ENCODE results near the gene GFER. TPM values are rescaled to one million over a fixed set of nuclear protein-coding genes. Genes with fewer than 3 reads are reported as not detected.
A peak's percentile ranks its signal among the peaks of the same experiment; 100 is the strongest.

Gene GFER
- total and polyA plus RNA-seq, 9 of the 15 experiments (the other 6 are each of a cell fraction or from before 2014, with no cell fraction given) = 4.3 to 53.7 (median 19.8) TPM

DNA sequence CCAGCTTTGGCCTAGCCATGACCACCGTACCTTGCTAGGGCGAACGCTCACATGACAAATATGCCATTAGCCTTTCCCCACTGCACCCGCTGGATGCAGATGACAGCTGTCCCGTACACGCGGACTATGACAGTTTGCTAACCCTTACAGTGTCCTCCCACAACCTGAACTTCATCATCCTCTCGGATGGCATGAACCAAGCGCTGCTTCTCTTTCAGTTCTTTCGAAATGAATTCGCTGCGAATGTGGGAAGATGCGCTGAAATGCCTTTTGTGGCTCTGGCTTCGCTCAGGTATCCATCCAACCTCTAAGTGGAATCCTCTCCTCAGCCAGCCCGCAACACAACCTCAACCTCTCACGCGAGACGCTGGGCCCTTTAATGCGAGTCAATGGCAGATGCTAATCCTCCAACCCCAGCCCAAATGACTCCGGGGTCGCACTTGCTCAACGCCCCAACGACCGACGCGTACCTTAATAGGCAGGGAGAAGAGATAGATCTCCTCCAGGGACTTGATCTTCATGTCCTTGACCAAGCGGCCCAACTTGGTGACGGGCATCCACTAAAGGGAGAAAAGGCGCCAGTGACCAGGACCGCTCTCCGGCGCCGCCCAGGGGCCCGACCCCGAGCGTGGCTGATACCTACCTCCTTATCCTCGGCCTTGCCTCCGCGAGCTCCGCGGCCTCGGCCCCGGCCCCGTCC is 20.0 kb upstream of the GFER start (continued):
- TF ChIP-seq CXXC5 (CRISPR knock-in tag; IDR thresholded peaks at IDR 0.05) (no peak), TEAD1 (CRISPR knock-in tag; IDR thresholded peaks at IDR 0.05) (0 out of 4 replicates have a peak, but pooled peaks of 1 of the 2 experiments have one; percentile 12), KAT7 (CRISPR knock-in tag; IDR thresholded peaks at IDR 0.05; ENCODE audit: borderline replicate concordance) (peak; percentile 82; the same call in 1 of the 2 replicates), SIRT6 (IDR thresholded peaks at IDR 0.05; ENCODE audit: low read depth, low read length) (peak; percentile 20), HDGF (IDR thresholded peaks at IDR 0.05) (0 out of 2 replicates have a peak, but pooled peaks have one; percentile 21), DMBX1 (CRISPR knock-in tag; IDR thresholded peaks at IDR 0.05; ENCODE audit: borderline replicate concordance) (0 out of 2 replicates have a peak, but pooled peaks have one; percentile 48), TAF15 (IDR thresholded peaks at IDR 0.05; ENCODE audit: low read depth, low read length) (peak; percentile 85; the same call in 1 of the 2 replicates), ZC3H11A (IDR thresholded peaks at IDR 0.05; ENCODE audit: low read depth, low read length) (no peak), FOXM1 (IDR thresholded peaks at IDR 0.05; ENCODE audit: low read depth) (no peak), FOXM1 (CRISPR knock-in tag; IDR thresholded peaks at IDR 0.05; ENCODE audit: low read depth) (peak; percentile 67; the same call in 1 of the 2 replicates)
- TF ChIP-seq, protein P1, sequence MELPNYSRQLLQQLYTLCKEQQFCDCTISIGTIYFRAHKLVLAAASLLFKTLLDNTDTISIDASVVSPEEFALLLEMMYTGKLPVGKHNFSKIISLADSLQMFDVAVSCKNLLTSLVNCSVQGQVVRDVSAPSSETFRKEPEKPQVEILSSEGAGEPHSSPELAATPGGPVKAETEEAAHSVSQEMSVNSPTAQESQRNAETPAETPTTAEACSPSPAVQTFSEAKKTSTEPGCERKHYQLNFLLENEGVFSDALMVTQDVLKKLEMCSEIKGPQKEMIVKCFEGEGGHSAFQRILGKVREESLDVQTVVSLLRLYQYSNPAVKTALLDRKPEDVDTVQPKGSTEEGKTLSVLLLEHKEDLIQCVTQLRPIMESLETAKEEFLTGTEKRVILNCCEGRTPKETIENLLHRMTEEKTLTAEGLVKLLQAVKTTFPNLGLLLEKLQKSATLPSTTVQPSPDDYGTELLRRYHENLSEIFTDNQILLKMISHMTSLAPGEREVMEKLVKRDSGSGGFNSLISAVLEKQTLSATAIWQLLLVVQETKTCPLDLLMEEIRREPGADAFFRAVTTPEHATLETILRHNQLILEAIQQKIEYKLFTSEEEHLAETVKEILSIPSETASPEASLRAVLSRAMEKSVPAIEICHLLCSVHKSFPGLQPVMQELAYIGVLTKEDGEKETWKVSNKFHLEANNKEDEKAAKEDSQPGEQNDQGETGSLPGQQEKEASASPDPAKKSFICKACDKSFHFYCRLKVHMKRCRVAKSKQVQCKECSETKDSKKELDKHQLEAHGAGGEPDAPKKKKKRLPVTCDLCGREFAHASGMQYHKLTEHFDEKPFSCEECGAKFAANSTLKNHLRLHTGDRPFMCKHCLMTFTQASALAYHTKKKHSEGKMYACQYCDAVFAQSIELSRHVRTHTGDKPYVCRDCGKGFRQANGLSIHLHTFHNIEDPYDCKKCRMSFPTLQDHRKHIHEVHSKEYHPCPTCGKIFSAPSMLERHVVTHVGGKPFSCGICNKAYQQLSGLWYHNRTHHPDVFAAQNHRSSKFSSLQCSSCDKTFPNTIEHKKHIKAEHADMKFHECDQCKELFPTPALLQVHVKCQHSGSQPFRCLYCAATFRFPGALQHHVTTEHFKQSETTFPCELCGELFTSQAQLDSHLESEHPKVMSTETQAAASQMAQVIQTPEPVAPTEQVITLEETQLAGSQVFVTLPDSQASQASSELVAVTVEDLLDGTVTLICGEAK (IDR thresholded peaks at IDR 0.05) = peak; percentile 42; the same call in 1 of the 2 replicates
- TF ChIP-seq, protein P1 (CRISPR knock-in tag; IDR thresholded peaks at IDR 0.05) = no peak; the same call in 1 of the 2 replicates
- TF ChIP-seq, protein P2, sequence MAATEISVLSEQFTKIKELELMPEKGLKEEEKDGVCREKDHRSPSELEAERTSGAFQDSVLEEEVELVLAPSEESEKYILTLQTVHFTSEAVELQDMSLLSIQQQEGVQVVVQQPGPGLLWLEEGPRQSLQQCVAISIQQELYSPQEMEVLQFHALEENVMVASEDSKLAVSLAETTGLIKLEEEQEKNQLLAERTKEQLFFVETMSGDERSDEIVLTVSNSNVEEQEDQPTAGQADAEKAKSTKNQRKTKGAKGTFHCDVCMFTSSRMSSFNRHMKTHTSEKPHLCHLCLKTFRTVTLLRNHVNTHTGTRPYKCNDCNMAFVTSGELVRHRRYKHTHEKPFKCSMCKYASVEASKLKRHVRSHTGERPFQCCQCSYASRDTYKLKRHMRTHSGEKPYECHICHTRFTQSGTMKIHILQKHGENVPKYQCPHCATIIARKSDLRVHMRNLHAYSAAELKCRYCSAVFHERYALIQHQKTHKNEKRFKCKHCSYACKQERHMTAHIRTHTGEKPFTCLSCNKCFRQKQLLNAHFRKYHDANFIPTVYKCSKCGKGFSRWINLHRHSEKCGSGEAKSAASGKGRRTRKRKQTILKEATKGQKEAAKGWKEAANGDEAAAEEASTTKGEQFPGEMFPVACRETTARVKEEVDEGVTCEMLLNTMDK (IDR thresholded peaks at IDR 0.05; ENCODE audit: borderline replicate concordance, insufficient read depth, low read depth, low read length, poor library complexity, severe bottlenecking) = peak; percentile 0
- TF ChIP-seq, protein P3, sequence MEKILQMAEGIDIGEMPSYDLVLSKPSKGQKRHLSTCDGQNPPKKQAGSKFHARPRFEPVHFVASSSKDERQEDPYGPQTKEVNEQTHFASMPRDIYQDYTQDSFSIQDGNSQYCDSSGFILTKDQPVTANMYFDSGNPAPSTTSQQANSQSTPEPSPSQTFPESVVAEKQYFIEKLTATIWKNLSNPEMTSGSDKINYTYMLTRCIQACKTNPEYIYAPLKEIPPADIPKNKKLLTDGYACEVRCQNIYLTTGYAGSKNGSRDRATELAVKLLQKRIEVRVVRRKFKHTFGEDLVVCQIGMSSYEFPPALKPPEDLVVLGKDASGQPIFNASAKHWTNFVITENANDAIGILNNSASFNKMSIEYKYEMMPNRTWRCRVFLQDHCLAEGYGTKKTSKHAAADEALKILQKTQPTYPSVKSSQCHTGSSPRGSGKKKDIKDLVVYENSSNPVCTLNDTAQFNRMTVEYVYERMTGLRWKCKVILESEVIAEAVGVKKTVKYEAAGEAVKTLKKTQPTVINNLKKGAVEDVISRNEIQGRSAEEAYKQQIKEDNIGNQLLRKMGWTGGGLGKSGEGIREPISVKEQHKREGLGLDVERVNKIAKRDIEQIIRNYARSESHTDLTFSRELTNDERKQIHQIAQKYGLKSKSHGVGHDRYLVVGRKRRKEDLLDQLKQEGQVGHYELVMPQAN (IDR thresholded peaks at IDR 0.05; ENCODE audit: borderline replicate concordance) = peak; percentile 85
